GM18907 (cell line): Measurements from ENCODE around the gene USP24.
"Not testable (repeated sequence)": the region's sequence is repeated elsewhere in the genome, so short reads cannot be mapped to it uniquely, and the experiment has no call there.

Experiments used
- ATAC-seq: cut with Tn5 transposase; IDR thresholded peaks from one replicate; pipeline ENCODE4 v1.9.1; 2021; ENCODE audit warnings: mild to moderate bottlenecking, moderate library complexity; ENCODE audit not compliant: unreplicated experiment

USP24 gene

DNA sequence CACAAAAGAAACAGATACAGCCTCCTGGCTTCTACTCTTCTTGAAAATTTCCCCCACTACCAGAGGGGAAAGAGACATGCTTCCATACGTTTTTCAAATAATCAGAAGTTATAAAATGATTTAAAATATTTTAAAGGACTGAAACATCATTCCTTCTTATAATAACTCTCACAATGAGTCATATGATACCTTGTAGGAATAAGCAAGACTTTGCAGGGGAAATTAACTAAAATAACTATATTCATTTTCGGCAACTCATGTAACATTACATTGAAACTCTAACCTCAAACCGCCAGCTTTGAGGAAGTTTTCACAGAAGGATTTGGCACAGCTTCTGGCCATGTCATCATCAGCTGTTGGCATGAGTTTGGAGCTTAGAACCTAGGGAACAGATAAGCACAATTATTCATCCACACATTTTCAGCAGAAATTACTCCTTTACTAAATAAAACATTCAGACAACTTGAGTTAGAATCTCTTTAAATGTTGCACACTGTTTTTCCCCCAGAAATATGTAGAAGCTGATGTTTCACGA lies 85.9 kb downstream of the USP24 start:
- ATAC-seq: no peak

- ATAC-seq: no peak
Measured at GRCh38 chr1:55128418-55128995, 86.7 kb downstream of the USP24 start.

DNA sequence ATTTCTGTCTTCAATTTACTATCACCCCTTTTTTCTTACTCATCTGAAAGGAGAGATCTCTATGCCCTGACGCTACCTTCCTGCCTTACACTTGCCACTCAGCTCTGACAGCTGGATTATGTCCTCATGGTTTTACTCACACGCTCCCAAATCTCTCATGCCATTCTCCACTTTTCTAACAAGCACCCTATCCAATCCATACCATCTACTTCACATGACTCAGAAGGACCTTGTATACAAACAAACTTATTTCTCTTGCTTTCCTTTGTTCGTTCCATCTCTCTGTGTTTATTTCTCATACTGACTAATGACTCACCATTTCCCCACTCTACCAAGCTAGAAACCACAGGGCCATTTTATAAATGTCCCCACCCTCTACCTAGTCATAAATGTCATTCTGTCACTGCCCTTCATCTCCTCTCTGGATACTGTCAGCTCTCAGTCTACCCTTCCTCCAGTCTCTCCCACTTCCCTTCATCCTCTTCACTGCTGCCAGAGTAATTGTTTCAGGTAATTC lies 87.3 kb downstream of the USP24 start:
- ATAC-seq: peak; percentile 86

- ATAC-seq: no peak
Measured at GRCh38 chr1:55124470-55124869, 90.7 kb downstream of the USP24 start.

DNA sequence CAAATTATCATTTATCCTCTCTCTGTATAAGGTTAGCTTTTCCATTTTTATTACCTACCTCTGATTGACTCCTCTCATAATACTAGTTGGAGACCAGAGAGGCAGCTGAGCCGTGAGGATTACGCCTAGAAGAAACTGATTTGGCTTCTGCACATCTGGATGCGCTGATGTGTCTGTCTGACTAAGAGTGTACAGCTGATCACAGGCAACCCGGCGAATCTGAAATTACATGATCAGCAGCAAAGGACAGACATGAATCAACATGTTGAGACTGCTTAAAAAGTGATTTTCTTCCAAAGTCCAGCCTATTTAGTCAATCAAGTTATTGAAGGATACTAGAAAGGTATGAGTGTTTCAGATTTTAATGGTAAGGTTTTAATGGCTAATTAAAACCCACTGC lies 94.6 kb downstream of the USP24 start:
- no peak for ATAC-seq

DNA sequence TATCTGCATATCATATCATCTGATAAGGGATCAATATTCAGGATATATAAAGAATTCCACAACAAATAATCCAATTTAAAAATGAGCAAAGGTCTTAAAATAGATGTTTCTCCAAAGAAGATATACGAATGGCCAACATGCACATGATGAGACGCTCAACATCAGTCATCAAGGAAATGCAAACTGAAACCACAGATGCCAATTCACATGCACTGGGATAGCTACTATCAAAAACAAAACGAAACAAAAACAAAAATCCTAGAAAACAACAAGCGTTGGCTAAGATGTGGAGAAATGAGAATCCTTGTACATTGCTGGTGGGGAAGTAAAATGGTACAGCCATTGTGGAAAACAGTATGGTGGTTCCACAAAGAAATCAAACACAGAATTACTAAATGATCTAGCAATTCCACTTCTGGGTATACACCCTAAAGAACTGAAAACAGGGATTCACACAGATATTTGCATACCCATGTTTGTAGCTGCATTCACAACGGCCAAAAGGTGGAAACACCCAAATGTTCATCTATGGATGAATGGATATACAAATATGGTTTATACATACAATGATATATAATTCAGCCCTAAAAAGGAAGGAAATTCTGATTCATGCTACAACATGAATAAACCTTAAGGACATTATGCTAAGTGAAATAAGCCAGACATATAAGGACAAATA lies 96.4 kb downstream of the USP24 start:
- no peak for ATAC-seq

DNA sequence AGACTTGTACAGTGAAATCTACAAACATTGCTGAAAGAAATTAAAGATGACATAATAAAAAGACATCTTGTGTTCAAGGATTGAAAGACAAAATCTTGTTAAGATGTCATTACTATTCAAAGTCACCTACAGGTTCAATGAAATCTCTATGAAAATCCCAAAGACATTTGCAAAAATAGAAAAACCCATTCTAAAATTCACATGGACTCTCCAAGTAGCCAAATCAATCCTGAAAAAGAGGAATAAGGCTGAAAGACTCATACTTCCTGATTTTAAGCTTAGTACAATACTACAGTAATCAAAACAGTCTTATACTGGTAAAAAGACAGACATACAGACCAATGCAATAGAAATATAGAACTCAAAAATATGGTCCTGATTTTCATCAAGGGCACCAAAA lies 97.2 kb downstream of the USP24 start:
- ATAC-seq: no peak

DNA sequence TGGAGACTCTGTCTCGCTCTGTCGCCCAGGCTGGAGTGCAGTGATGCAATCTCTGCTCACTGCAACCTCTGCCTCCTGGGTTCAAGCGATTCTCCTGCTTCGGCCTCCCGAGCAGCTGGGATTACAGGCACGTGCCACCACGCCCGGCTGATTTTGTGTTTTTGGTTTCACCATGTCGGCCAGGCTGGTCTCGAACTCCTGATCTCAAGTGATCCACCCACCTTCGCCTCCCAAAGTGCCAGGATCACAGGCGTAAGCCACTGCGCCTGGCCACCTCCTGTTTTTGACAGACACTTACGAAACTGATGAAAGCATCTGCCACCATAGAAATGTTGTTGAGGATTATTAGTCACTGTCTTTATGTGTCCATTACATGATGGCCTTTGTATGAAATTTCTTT lies 106.2 kb downstream of the USP24 start:
- ATAC-seq: not testable (repeated sequence)

GRCh38 chr1:55107101-55107500 lies 108.1 kb downstream of the USP24 start:
- no peak for ATAC-seq

DNA sequence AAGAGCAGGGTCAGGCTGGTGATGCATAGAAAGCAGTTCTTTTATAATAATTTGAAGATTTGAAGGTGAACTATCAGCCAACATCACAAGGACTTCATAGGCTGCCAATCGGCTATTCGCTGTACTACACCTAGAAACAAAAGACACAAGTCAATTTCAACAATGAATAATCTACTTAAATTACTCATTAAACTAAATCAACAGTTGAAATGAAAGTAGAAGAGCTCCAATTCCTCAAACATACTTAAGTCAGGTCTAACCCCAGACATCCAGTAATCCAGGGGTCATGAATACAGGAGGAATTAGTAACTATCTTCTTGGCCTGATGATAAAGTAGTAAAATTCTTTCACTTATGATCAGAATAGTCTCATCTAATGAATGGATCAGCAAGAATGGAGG lies 111.3 kb downstream of the USP24 start:
- ATAC-seq: no peak

GRCh38 chr1:55095095-55095494 lies 120.1 kb downstream of the USP24 start:
- ATAC-seq: no peak

GRCh38 chr1:55092475-55092874 lies 122.7 kb downstream of the USP24 start:
- ATAC-seq: no peak

DNA sequence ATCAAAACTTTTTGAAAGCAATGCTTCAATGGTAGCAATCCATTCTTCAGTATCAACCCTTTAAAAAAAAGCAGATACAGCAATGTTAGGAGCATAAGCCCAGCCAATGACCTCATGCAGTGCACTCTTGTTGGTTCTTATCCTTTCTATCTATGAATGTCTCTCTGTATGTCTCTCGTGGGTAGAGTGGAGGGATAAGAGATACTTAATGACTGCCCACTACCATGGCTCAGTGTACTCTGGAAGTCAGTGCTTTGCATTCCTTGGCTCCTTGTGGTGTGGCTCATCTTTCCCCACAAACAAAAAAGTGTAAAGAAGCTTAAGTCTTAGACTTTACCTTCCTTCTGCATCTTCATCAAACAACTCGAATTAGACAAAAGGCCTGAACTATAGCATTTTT lies 125.5 kb downstream of the USP24 start:
- no peak for ATAC-seq

- peak; percentile 61 for ATAC-seq
Measured at GRCh38 chr1:55088413-55088812, 126.8 kb downstream of the USP24 start.

- ATAC-seq: no peak
Measured at GRCh38 chr1:55087439-55087838, 127.7 kb downstream of the USP24 start.

DNA sequence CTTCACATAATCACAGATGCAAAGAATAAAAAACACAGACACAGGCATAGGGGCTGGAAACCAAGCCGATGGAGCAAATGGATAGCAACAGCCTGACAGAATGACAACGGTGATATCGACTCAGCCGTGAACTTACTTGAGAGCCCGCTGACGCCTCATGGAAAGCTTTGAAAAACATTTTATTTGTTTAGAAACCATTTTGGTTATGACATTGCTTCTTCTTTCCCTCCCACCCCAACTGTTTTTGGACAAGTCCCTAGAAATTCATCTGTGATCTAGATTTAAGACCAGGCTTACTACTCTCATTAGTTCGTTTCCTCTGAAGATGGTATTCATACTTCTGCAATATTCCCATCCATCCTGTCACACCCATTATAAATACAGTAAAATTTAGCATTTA lies 130.9 kb downstream of the USP24 start:
- no peak for ATAC-seq

GRCh38 chr1:55081905-55082296 lies 133.3 kb downstream of the USP24 start:
- ATAC-seq: no peak

DNA sequence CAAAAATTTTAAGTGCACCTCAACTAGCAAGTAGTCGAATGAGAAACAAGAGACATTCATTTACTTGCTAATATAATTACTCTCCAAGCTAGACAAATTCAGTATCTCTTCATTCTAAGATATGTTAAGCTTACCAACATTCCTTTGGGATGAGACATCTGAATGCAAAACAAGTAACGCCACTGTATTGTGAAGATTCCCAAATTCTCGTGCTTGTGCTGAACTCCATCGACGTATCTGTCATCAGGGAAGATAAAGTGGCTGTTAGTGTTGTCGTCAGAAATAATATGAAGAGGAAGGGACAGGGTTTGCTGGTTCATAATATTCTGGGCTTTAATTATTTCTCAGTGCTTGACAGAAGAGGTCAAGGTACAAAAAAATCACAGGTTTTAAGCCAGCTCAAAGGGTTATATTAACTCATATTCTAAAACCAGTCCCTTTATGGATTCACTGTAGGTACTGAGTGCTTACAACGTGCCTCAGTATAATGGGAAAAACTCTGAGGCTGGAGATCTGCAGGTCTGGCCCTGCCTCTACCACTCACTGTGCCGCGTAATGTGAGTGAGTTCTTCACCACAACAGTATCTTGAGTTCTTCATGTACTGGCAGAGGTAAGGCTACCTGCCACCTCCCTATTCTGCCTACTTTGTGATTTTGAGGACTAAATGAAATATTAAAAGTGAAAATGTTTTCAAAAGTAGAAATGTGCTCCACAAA lies 133.8 kb downstream of the USP24 start:
- no peak for ATAC-seq

- no peak for ATAC-seq
Measured at GRCh38 chr1:55079651-55080050, 135.5 kb downstream of the USP24 start.

GRCh38 chr1:55078470-55078869 lies 136.7 kb downstream of the USP24 start:
- ATAC-seq: no peak

DNA sequence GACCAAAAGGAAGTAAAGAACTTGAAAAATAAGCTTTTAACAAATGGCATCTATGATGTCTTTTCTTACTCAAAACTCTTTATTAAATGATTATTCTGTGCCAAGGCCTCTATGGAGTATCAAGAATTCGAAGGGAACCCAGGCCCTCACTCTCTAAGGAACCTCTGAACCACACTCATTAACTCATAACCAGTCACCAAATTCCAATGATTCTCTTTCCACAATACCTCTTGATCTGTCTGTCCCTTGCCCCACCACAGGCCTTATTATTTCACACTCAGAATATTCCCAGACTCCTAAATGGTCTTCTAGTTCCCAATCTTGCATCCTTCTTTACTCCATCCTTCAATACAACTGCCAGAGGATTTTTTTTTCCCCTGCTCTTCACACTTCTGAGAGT lies 138.8 kb downstream of the USP24 start:
- no peak for ATAC-seq

- ATAC-seq: no peak
Measured at GRCh38 chr1:55074455-55074854, 140.7 kb downstream of the USP24 start.
